B cell (primary cell): ENCODE results near the gene TNMD. TPM values are rescaled to one million over a fixed set of nuclear protein-coding genes. Genes with fewer than 3 reads are reported as not detected.

Experiments
- ATAC-seq: fragments of 200-7000 bp; cut with Tn5 transposase; one replicate; pipeline ENCODE4 v1.10.0; 2021; ENCODE audit warnings: low read depth, mild to moderate bottlenecking, moderate number of reproducible peaks, moderate library complexity
- CTCF ChIA-PET: fragments of 350-600 bp; sonication (Branson Sonifier 250); formaldehyde crosslinking; loops from one replicate; lab custom pipeline; 2021; ENCODE audit warnings: antibody characterized with exemption, inconsistent platforms; lab: Charles Lee
- POLR2A ChIA-PET: fragments of 350-600 bp; sonication (Branson Sonifier 250); formaldehyde crosslinking; loops from one replicate; lab custom pipeline; 2021; ENCODE audit warnings: antibody characterized with exemption; lab: Charles Lee
- DNase-seq: peaks from one replicate; pipeline ENCODE4 v3.0.0; 2013
- H2AFZ ChIP-seq: 2 replicates; pipeline ENCODE4 v1.6.1; 2012; ENCODE audit warnings: mild to moderate bottlenecking, low read depth, low read length; ENCODE audit not compliant: insufficient read depth, poor library complexity, severe bottlenecking
- H3K27ac ChIP-seq, 2 donors: 1 replicate in 1 of 2; 2 replicates in 1 of 2; pipeline ENCODE4 v1.5.1; 2012 to 2013; ENCODE audit warnings: low read length in 2 of 2, mild to moderate bottlenecking in 2 of 2, moderate library complexity in 1 of 2
- H3K27me3 ChIP-seq, 4 experiments: fragments of 200-600 bp in 1 of 4; sonication (generic) in 1 of 4; replicated peaks in 1 of 4; 1 replicate in 2 of 4; 2 replicates in 2 of 4; pipeline versions ENCODE4 v1.6.1 to v1.7.0; 2013 to 2016; ENCODE audit warnings: low read length in 3 of 4, mild to moderate bottlenecking in 2 of 4, mixed read lengths in 1 of 4, moderate library complexity in 1 of 4; ENCODE audit not compliant: insufficient read depth in 4 of 4, control insufficient read depth in 3 of 4; ENCODE audit errors: control extremely low read depth in 1 of 4
- H3K36me3 ChIP-seq, 2 experiments: replicated peaks in 1 of 2; 1 replicate in 1 of 2; 2 replicates in 1 of 2; pipeline versions ENCODE4 v1.6.1 to v1.7.1; 2013; ENCODE audit warnings: low read length in 1 of 2; ENCODE audit not compliant: insufficient read depth in 2 of 2, control insufficient read depth in 1 of 2; ENCODE audit errors: control extremely low read depth in 1 of 2, extremely low read depth in 1 of 2
- H3K4me1 ChIP-seq, 2 donors: fragments of 200-600 bp in 1 of 2; sonication (generic) in 1 of 2; 1 replicate in 1 of 2; 2 replicates in 1 of 2; pipeline versions ENCODE4 v1.5.1 to v1.6.1; 2013 to 2017; ENCODE audit warnings: low read length in 2 of 2; ENCODE audit not compliant: control insufficient read depth in 2 of 2, insufficient read depth in 2 of 2
- H3K4me2 ChIP-seq: replicated peaks from 2 replicates; pipeline ENCODE3; 2012; ENCODE audit warnings: mild to moderate bottlenecking, low read depth, low read length; ENCODE audit not compliant: poor library complexity, severe bottlenecking
- H3K4me3 ChIP-seq, 5 experiments: fragments of 200-600 bp in 1 of 5; sonication (generic) in 1 of 5; 1 replicate in 3 of 5; 2 replicates in 2 of 5; pipeline versions ENCODE4 v1.5.1 to v1.7.0; 2011 to 2016; ENCODE audit warnings: low read length in 4 of 5, mild to moderate bottlenecking in 4 of 5, low read depth in 2 of 5, control low read depth in 1 of 5, moderate library complexity in 1 of 5; ENCODE audit not compliant: insufficient read depth in 1 of 5; ENCODE audit errors: control extremely low read depth in 1 of 5, extremely low read depth in 1 of 5
- H3K79me2 ChIP-seq: fragments of 200-600 bp; sonication (generic); one replicate; pipeline ENCODE4 v1.6.0; 2016; ENCODE audit warnings: low read length; ENCODE audit not compliant: control insufficient read depth, insufficient read depth
- H3K9ac ChIP-seq: fragments of 200-600 bp; sonication (generic); 2 replicates; pipeline ENCODE4 v1.6.1; 2017; ENCODE audit warnings: mild to moderate bottlenecking, low read length, moderate library complexity
- H3K9me3 ChIP-seq, 3 donors: one replicate each; pipeline versions ENCODE4 v1.6.1 to v1.7.1; 2013; ENCODE audit warnings: low read length in 2 of 3; ENCODE audit not compliant: control insufficient read depth in 2 of 3, insufficient read depth in 1 of 3; ENCODE audit errors: control extremely low read depth in 1 of 3
- H4K20me1 ChIP-seq: 2 replicates; pipeline ENCODE4 v1.6.0; 2012; ENCODE audit warnings: mild to moderate bottlenecking, low read length; ENCODE audit not compliant: insufficient read depth, control insufficient read depth, poor library complexity, severe bottlenecking
- H3K27ac Mint-ChIP-seq: one replicate; pipeline ENCODE4 v1.8.0; 2021; ENCODE audit warnings: mixed read lengths
- H3K27me3 Mint-ChIP-seq: one replicate; pipeline ENCODE4 v1.8.0; 2021; ENCODE audit warnings: mixed read lengths
- H3K4me1 Mint-ChIP-seq: one replicate; pipeline ENCODE4 v1.8.0; 2021; ENCODE audit warnings: mixed read lengths
- H3K4me3 Mint-ChIP-seq: one replicate; pipeline ENCODE4 v1.8.0; 2021; ENCODE audit warnings: mixed read lengths
- H3K9me3 Mint-ChIP-seq: one replicate; pipeline ENCODE4 v1.8.0; 2022; ENCODE audit warnings: mixed read lengths; ENCODE audit not compliant: insufficient read depth
- CTCF ChIP-seq: fragments of 200-600 bp; IDR thresholded peaks from one replicate; pipeline ENCODE4 v1.8.0; 2022; ENCODE audit warnings: antibody characterized with exemption, mild to moderate bottlenecking
- EZH2 ChIP-seq: IDR thresholded peaks from 2 replicates; pipeline ENCODE4 v1.6.1; 2012; ENCODE audit warnings: borderline replicate concordance, low read depth, mild to moderate bottlenecking, moderate library complexity, low read length; ENCODE audit not compliant: insufficient read depth, poor library complexity, severe bottlenecking
- WGBS: methylation state at CpG from one replicate; pipeline ENCODE4 v1.1.5; 2013; ENCODE audit warnings: missing lambda C conversion rate; ENCODE audit not compliant: insufficient coverage; 5-methylcytosine and 5-hydroxymethylcytosine counted together
- intact Hi-C: fragments of 100-400 bp; cut with micrococcal nuclease; formaldehyde crosslinking; loops from one replicate; pipeline ENCODE4 v1.10.0; 2022
- polyA plus RNA-seq: library from polyadenylated mRNA; depleted of rRNA; stranded (reverse); fragments of >200 nt; gene quantifications from 2 replicates; pipeline ENCODE4 v1.2.3, GENCODE V29; 2012
- total RNA-seq, 2 donors: library from RNA; stranded (reverse); fragments of 120-200 nt in 1 of 2; gene quantifications; 1 replicate in 1 of 2; 2 replicates in 1 of 2; pipeline versions ENCODE4 v1.2.3 to v1.2.4, GENCODE V29; 2013 to 2022

TNMD gene
- total and polyA plus RNA-seq, 2 donors (not counting 1 experiment from before 2014, with no cell fraction given), result not detected

GRCh38 chrX:100591256-100592051, 6.7 kb downstream of the TNMD start:
- H3K4me1 Mint-ChIP-seq, result peaks cover 7% of the 10 kb centered on the region
- Histone ChIP-seq H3K9me3 (no peaks in the 10 kb centered on the region), H3K4me2 (no peak overlapping the region), H3K36me3 (no peaks in the 10 kb centered on the region), H3K79me2 (no peaks in the 10 kb centered on the region), H3K9ac (no peak overlapping the region), H2AFZ (no peak overlapping the region), H3K4me3 (no peak overlapping the region), H3K27ac (no peak overlapping the region), H3K4me1 (no peaks in the 10 kb centered on the region), H4K20me1 (no peaks in the 10 kb centered on the region), H3K27me3 (peaks cover 0 to 3% (median under 1%) of the 10 kb centered on the region in 4 experiments)
- intact Hi-C loops, result no loop called here
- TF ChIP-seq CTCF (no peak), EZH2 (no peak)
- DNase-seq (no peak), ATAC-seq (no peak)
- H3K9me3 Mint-ChIP-seq, result no peaks in the 10 kb centered on the region
- ChIA-PET POLR2A (no interaction called here), CTCF (no interaction called here)
- peaks cover 6% of the 10 kb centered on the region for H3K27me3 Mint-ChIP-seq
- WGBS, result 82% methylated on average over 2 of the region's 5 CpGs
- H3K4me3 Mint-ChIP-seq, result no peak overlapping the region
- H3K27ac Mint-ChIP-seq, result no peak overlapping the region

- Mint-ChIP-seq H3K4me3 (no peak overlapping the region), H3K27ac (no peak overlapping the region), H3K27me3 (peaks cover 6% of the 10 kb centered on the region), H3K4me1 (peaks cover 7% of the 10 kb centered on the region), H3K9me3 (no peaks in the 10 kb centered on the region)
- intact Hi-C loops, result no loop called here
- Histone ChIP-seq H3K27me3 (peaks cover 0 to 3% (median 0%) of the 10 kb centered on the region in 4 experiments), H3K4me2 (no peak overlapping the region), H3K36me3 (no peaks in the 10 kb centered on the region), H3K79me2 (no peaks in the 10 kb centered on the region), H3K27ac (no peak overlapping the region), H3K4me1 (no peaks in the 10 kb centered on the region), H2AFZ (no peak overlapping the region), H4K20me1 (no peaks in the 10 kb centered on the region), H3K9ac (no peak overlapping the region), H3K4me3 (no peak overlapping the region), H3K9me3 (no peaks in the 10 kb centered on the region)
- TF ChIP-seq CTCF (no peak), EZH2 (no peak)
- ATAC-seq, result no peak
- ChIA-PET CTCF (no interaction called here), POLR2A (no interaction called here)
- no peak for DNase-seq
- WGBS, result no CpG with 5 or more reads among the region's 2 CpGs
Measured at GRCh38 chrX:100593126-100593525, 8.4 kb downstream of the TNMD start.
